MM.1S (cell line): ENCODE measurements around the gene POLD1.
"Not testable (repeated sequence)": the region's sequence is repeated elsewhere in the genome, so short reads cannot be mapped to it uniquely, and the experiment has no call there.

Source experiments
- DNase-seq: peaks from one replicate; pipeline ENCODE4 v3.0.0-alpha.2; 2015
- H2AFZ ChIP-seq: fragments of 300-600 bp; sonication (generic); 2 replicates; pipeline ENCODE4 v1.6.0; 2016; ENCODE audit warnings: antibody characterized with exemption, low read length
- H3F3A ChIP-seq: fragments of 300-600 bp; sonication (generic); 2 replicates; pipeline ENCODE4 v1.6.1; 2016; ENCODE audit warnings: mild to moderate bottlenecking, antibody characterized with exemption, low read length, moderate library complexity, mixed read lengths; ENCODE audit not compliant: insufficient read depth
- H3K27ac ChIP-seq: fragments of 300-600 bp; sonication (generic); 2 replicates; pipeline ENCODE4 v1.5.1; 2016; ENCODE audit warnings: mild to moderate bottlenecking, low read length
- H3K27me3 ChIP-seq: fragments of 300-600 bp; sonication (generic); replicated peaks from 2 replicates; pipeline ENCODE4 v1.6.0; 2016; ENCODE audit warnings: low read length; ENCODE audit not compliant: insufficient read depth
- H3K36me3 ChIP-seq: fragments of 300-600 bp; sonication (generic); replicated peaks from 2 replicates; pipeline ENCODE4 v1.6.1; 2016; ENCODE audit warnings: mild to moderate bottlenecking, low read length, mixed read lengths; ENCODE audit not compliant: insufficient read depth
- H3K4me1 ChIP-seq: fragments of 300-600 bp; sonication (generic); 2 replicates; pipeline ENCODE4 v1.6.1; 2016; ENCODE audit warnings: low read length, mixed read lengths
- H3K4me2 ChIP-seq: fragments of 300-600 bp; sonication (generic); 2 replicates; pipeline ENCODE4 v1.6.0; 2016; ENCODE audit warnings: low read depth, low read length
- H3K4me3 ChIP-seq: fragments of 300-600 bp; sonication (generic); 2 replicates; pipeline ENCODE4 v1.5.1; 2016; ENCODE audit warnings: low read length, mixed read lengths
- H3K79me2 ChIP-seq: fragments of 300-600 bp; sonication (generic); 2 replicates; pipeline ENCODE4 v1.6.1; 2016; ENCODE audit warnings: mixed run types, low read length, mixed read lengths
- H3K9ac ChIP-seq: fragments of 300-600 bp; sonication (generic); 2 replicates; pipeline ENCODE4 v1.6.1; 2016; ENCODE audit warnings: low read length, mixed read lengths
- H3K9me2 ChIP-seq: fragments of 300-600 bp; sonication (generic); replicated peaks from 2 replicates; pipeline ENCODE4 v1.6.1; 2016; ENCODE audit warnings: mild to moderate bottlenecking, low read length, mixed read lengths; ENCODE audit not compliant: insufficient read depth
- H3K9me3 ChIP-seq: fragments of 300-600 bp; sonication (generic); replicated peaks from 2 replicates; pipeline ENCODE4 v1.6.1; 2016; ENCODE audit warnings: mild to moderate bottlenecking, low read length, mixed read lengths; ENCODE audit not compliant: insufficient read depth
- H4K20me1 ChIP-seq: fragments of 300-600 bp; sonication (generic); 2 replicates; pipeline ENCODE4 v1.6.1; 2016; ENCODE audit warnings: mild to moderate bottlenecking, low read length, moderate library complexity, mixed read lengths; ENCODE audit not compliant: insufficient read depth
- CTCF ChIP-seq: fragments of 300-600 bp; sonication (generic); IDR thresholded peaks from 2 replicates; pipeline ENCODE4 v1.5.1; 2016; ENCODE audit warnings: antibody characterized with exemption, low read length, mixed read lengths
- EZH2 ChIP-seq: fragments of 300-600 bp; sonication (generic); optimal IDR thresholded peaks from 2 replicates; pipeline ENCODE3; 2017; ENCODE audit warnings: low read depth, mild to moderate bottlenecking, antibody characterized with exemption, low read length, mixed read lengths
- EZH2phosphoT487 ChIP-seq: fragments of 300-600 bp; sonication (generic); IDR thresholded peaks from 2 replicates; pipeline ENCODE4 v1.6.1; 2018; ENCODE audit warnings: antibody characterized with exemption, low read length

POLD1 gene

GRCh38 chr19:50383852-50384684, at the start of gene POLD1:
TSS of gene POLD1 (plus strand) at chr19:50384347. CDS start at chr19:50398852, 14,505 bp downstream.
- Histone ChIP-seq H3K4me3 (peak within 1 kb of the TSS; percentile 80), H3K9me3 (no peaks in the 10 kb centered on the region), H3K27ac (peak within 1 kb of the TSS; percentile 50), H3K9me2 (no peaks in the 10 kb centered on the region), H3K9ac (peak within 1 kb of the TSS; percentile 81), H3F3A (0 out of 2 replicates have a peak, but pooled peaks cover 7% of the 10 kb centered on the region), H2AFZ (peak within 1 kb of the TSS; percentile 56), H3K27me3 (no peaks in the 10 kb centered on the region), H4K20me1 (no peaks in the 10 kb centered on the region), H3K79me2 (peaks cover 49% of the 10 kb centered on the region), H3K4me2 (peak within 1 kb of the TSS; percentile 88), H3K4me1 (no peaks in the 10 kb centered on the region; the same call in 1 of the 2 replicates), H3K36me3 (no peaks in the 10 kb centered on the region; the same call in none of the 2 replicates)
- DNase-seq = peak; percentile 99
- TF ChIP-seq EZH2phosphoT487 (no peak), CTCF (no peak), EZH2 (no peak)

GRCh38 chr19:50334741-50335421, 49.3 kb upstream of the POLD1 start:
- H3K9me2 ChIP-seq = no peaks in the 10 kb centered on the region
- no peaks in the 10 kb centered on the region for H4K20me1 ChIP-seq
- peaks cover 78% of the 10 kb centered on the region for H3K27me3 ChIP-seq
- H3K9me3 ChIP-seq = no peaks in the 10 kb centered on the region
- DNase-seq = no peak
- no peaks in the 10 kb centered on the region for H3F3A ChIP-seq
- no peaks in the 10 kb centered on the region for H3K36me3 ChIP-seq
- H3K4me2 ChIP-seq = no peak overlapping the region
- H3K4me1 ChIP-seq = peaks cover 5% of the 10 kb centered on the region; the same call in 1 of the 2 replicates
- H3K9ac ChIP-seq = no peak overlapping the region
- no peak overlapping the region for H2AFZ ChIP-seq
- H3K79me2 ChIP-seq = no peaks in the 10 kb centered on the region
- no peak overlapping the region for H3K4me3 ChIP-seq
- TF ChIP-seq EZH2phosphoT487 (no peak), EZH2 (no peak), CTCF (no peak)
- H3K27ac ChIP-seq = no peak overlapping the region

GRCh38 chr19:50337031-50337430, 47.1 kb upstream of the POLD1 start:
- H3K9ac ChIP-seq, H3K27ac ChIP-seq, H3K9me3 ChIP-seq, H3F3A ChIP-seq, H2AFZ ChIP-seq, H3K4me3 ChIP-seq, DNase-seq, H3K4me1 ChIP-seq, H4K20me1 ChIP-seq, H3K79me2 ChIP-seq, H3K9me2 ChIP-seq, H3K4me2 ChIP-seq, H3K36me3 ChIP-seq: not testable (repeated sequence)
- H3K27me3 ChIP-seq = peaks cover 80% of the 10 kb centered on the region
